Endothelial cell of umbilical vein (primary cell): ENCODE results near the gene SH3RF1. TPM values are rescaled to one million over a fixed set of nuclear protein-coding genes. Genes with fewer than 3 reads are reported as not detected.

Experiments
- BruUV-seq: library from RNA; stranded (reverse); fragments of 400-500 nt; replicated peaks from 2 replicates; lab custom pipeline; 2021; lab: Mats Ljungman, UMichigan
- CTCF ChIA-PET: fragments of 300-600, 350-600 bp; sonication (Branson Sonifier 250); formaldehyde crosslinking; loops from one replicate; lab custom pipeline; 2021; ENCODE audit warnings: antibody characterized with exemption, inconsistent platforms; lab: Charles Lee
- POLR2A ChIA-PET: fragments of 300-600, 350-600 bp; sonication (Branson Sonifier 250); formaldehyde crosslinking; loops from one replicate; lab custom pipeline; 2021; ENCODE audit warnings: antibody characterized with exemption, inconsistent platforms; lab: Charles Lee
- DNase-seq: peaks from one replicate; pipeline ENCODE4 v3.0.0-alpha.2; 2011; ENCODE audit warnings: low read depth, low spot score
- FAIRE-seq: peaks from 2 replicates; lab custom pipeline; 2011; peaks lifted over from hg19 to GRCh38; lab: Jason Lieb, UNC
- H2AFZ ChIP-seq: 2 replicates; pipeline ENCODE4 v1.6.0; 2012; ENCODE audit warnings: low read depth, low read length, control low read depth, inconsistent platforms
- H3K27ac ChIP-seq: 2 replicates; pipeline ENCODE4 v1.5.1; 2011; ENCODE audit warnings: low read depth, mild to moderate bottlenecking, control low read depth, low read length, moderate library complexity; ENCODE audit not compliant: insufficient read depth
- H3K27me3 ChIP-seq, 2 experiments: 2 replicates each; pipeline versions ENCODE4 v1.6.0 to v1.6.1; 2011; ENCODE audit warnings: low read length in 2 of 2, mixed read lengths in 1 of 2; ENCODE audit not compliant: control insufficient read depth in 2 of 2, insufficient read depth in 2 of 2
- H3K36me3 ChIP-seq, 2 experiments: 2 replicates in 1 of 2; 3 replicates in 1 of 2; pipeline ENCODE4 v1.5.1; 2011; ENCODE audit warnings: low read length in 2 of 2, mild to moderate bottlenecking in 1 of 2, moderate library complexity in 1 of 2; ENCODE audit not compliant: control insufficient read depth in 2 of 2, insufficient read depth in 2 of 2; ENCODE audit errors: extremely low read depth in 1 of 2
- H3K4me1 ChIP-seq: 3 replicates; pipeline ENCODE4 v1.5.1; 2011; ENCODE audit warnings: mild to moderate bottlenecking, low read length; ENCODE audit not compliant: control insufficient read depth, insufficient read depth; ENCODE audit errors: extremely low read depth
- H3K4me2 ChIP-seq: 2 replicates; pipeline ENCODE4 v1.6.1; 2011; ENCODE audit warnings: low read length, control low read depth, mixed read lengths; ENCODE audit not compliant: insufficient read depth
- H3K4me3 ChIP-seq, 3 experiments: fragments of 200-600 bp in 1 of 3; sonication (generic), shearing (Covaris generic) in 1 of 3; replicated peaks in 1 of 3; 2 replicates each; pipeline ENCODE4 v1.5.1; 2011 to 2016; ENCODE audit warnings: control low read depth in 3 of 3, low read length in 3 of 3, mild to moderate bottlenecking in 2 of 3, inconsistent platforms in 1 of 3, low read depth in 1 of 3, moderate library complexity in 1 of 3; ENCODE audit not compliant: insufficient read depth in 1 of 3
- H3K79me2 ChIP-seq: 2 replicates; pipeline ENCODE4 v1.6.0; 2012; ENCODE audit warnings: low read length, inconsistent platforms; ENCODE audit not compliant: control insufficient read depth, insufficient read depth
- H3K9ac ChIP-seq: replicated peaks from 2 replicates; pipeline ENCODE3; 2011; ENCODE audit warnings: low read length, control low read depth; ENCODE audit not compliant: insufficient read depth; ENCODE audit errors: extremely low read depth
- H3K9me1 ChIP-seq: replicated peaks from 3 replicates; pipeline ENCODE4 v1.6.0; 2011; ENCODE audit warnings: mild to moderate bottlenecking, low read length; ENCODE audit not compliant: control insufficient read depth, insufficient read depth; ENCODE audit errors: extremely low read depth
- H3K9me3 ChIP-seq: replicated peaks from 2 replicates; pipeline ENCODE4 v1.5.1; 2012; ENCODE audit warnings: low read length, inconsistent platforms; ENCODE audit not compliant: control insufficient read depth, insufficient read depth
- H4K20me1 ChIP-seq: replicated peaks from 2 replicates; pipeline ENCODE3; 2011; ENCODE audit warnings: mild to moderate bottlenecking, low read length; ENCODE audit not compliant: control insufficient read depth, insufficient read depth; ENCODE audit errors: extremely low read depth
- EZH2 ChIP-seq: IDR thresholded peaks from 2 replicates; pipeline ENCODE4 v1.6.1; 2012; ENCODE audit warnings: borderline replicate concordance, low read depth, mild to moderate bottlenecking, moderate library complexity, low read length, inconsistent platforms; ENCODE audit not compliant: severe bottlenecking
- FOS ChIP-seq: IDR thresholded peaks from 2 replicates; pipeline ENCODE4 v1.6.1; 2011; ENCODE audit warnings: mild to moderate bottlenecking, low read length, moderate library complexity, borderline replicate concordance; ENCODE audit not compliant: insufficient read depth
- GATA2 ChIP-seq: IDR thresholded peaks from 2 replicates; pipeline ENCODE4 v1.7.0; 2011; ENCODE audit warnings: low read depth, mild to moderate bottlenecking, moderate library complexity, mixed read lengths, low read length; ENCODE audit not compliant: insufficient read length, insufficient read depth
- JUN ChIP-seq: IDR thresholded peaks from 2 replicates; pipeline ENCODE4 v1.6.1; 2011; ENCODE audit warnings: borderline replicate concordance, low read depth; ENCODE audit not compliant: insufficient read length, insufficient read depth
- MYC ChIP-seq: IDR thresholded peaks from one replicate; pipeline ENCODE4 v1.6.1; 2011; ENCODE audit warnings: mild to moderate bottlenecking, low read depth, low read length
- POLR2A ChIP-seq: IDR thresholded peaks from 2 replicates; pipeline ENCODE4 v1.6.1; 2012; ENCODE audit warnings: low read depth, mild to moderate bottlenecking, control low read depth, low read length
- POLR2AphosphoS5 ChIP-seq: IDR thresholded peaks from 2 replicates; pipeline ENCODE4 v1.6.1; 2012; ENCODE audit warnings: low read depth, mild to moderate bottlenecking, control low read depth, low read length, moderate library complexity; ENCODE audit not compliant: insufficient read depth
- dilution Hi-C: fragments of 300-500 bp; cut with MboI; formaldehyde crosslinking; loops from one replicate; pipeline ENCODE4 v1.15.0; 2019; ENCODE audit warnings: low sequenced_read_pairs; ENCODE audit not compliant: extremely low pct_ligation_motif_present
- intact Hi-C: fragments of 100-400 bp; cut with micrococcal nuclease; formaldehyde crosslinking; loops from one replicate; pipeline ENCODE4 v1.10.0; 2022
- polyA plus RNA-seq, 4 experiments: library from polyadenylated mRNA; depleted of rRNA in 3 of 4; stranded (reverse) in 3 of 4; unstranded in 1 of 4; fragments of >200 nt; gene quantifications; 2 replicates each; pipeline versions ENCODE4 v1.2.1 to v1.2.3, GENCODE V29; 2011 to 2012; ENCODE audit warnings: missing spikeins in 1 of 4
- total RNA-seq: library from RNA; stranded (reverse); gene quantifications from 2 replicates; pipeline ENCODE4 v1.2.3, GENCODE V29; 2021
- TF ChIP-seq, protein P1 (sequence below), 2 donors: IDR thresholded peaks; 1 replicate in 1 of 2; 2 replicates in 1 of 2; pipeline ENCODE4 v1.5.1; 2011; ENCODE audit warnings: low read length in 2 of 2, mild to moderate bottlenecking in 2 of 2, moderate library complexity in 2 of 2, control low read depth in 1 of 2, inconsistent platforms in 1 of 2, low read depth in 1 of 2; ENCODE audit not compliant: insufficient read depth in 1 of 2; ENCODE audit errors: extremely low read depth in 1 of 2
- TF ChIP-seq, protein P2 (sequence below): IDR thresholded peaks from 2 replicates; pipeline ENCODE4 v1.6.1; 2011; ENCODE audit not compliant: insufficient read depth, insufficient read length

Gene SH3RF1
- total and polyA plus RNA-seq, 2 donors (not counting 3 experiments of a cell fraction or from before 2014, with no cell fraction given), result 16.2 to 24.9 TPM

DNA sequence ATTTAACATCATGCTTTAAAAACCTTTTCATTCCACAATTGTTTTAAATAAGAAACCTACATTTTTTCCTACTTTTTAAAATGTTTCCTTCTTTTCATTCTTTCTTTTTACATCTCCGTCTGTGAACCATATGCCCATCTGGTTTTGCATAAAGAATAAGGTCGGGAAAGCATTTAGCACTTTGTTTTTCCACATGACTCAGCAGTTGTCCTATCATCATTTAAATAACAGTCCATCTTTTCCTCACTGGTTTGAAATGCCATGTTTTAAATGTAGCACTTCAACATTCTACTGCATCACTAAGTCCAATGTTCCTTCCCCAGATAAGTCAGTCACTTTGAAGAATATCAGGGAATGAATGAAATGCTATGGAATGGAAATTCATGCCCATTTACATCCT is 128.4 kb downstream of the SH3RF1 start:
- H3K4me3 ChIP-seq, result no peak overlapping the region
- no peaks in the 10 kb centered on the region for H3K9me3 ChIP-seq
- H4K20me1 ChIP-seq, result no peaks in the 10 kb centered on the region
- CTCF ChIA-PET, result no interaction called here
- H3K27ac ChIP-seq, result no peak overlapping the region
- no peaks in the 10 kb centered on the region for H3K27me3 ChIP-seq
- DNase-seq (no peak), FAIRE-seq (no peak)
- H3K9ac ChIP-seq, result no peak overlapping the region
- POLR2A ChIA-PET, result no interaction called here
- no peak overlapping the region for H2AFZ ChIP-seq
- peaks cover 17% of the 10 kb centered on the region for H3K79me2 ChIP-seq
- dilution Hi-C loops, result no loop called here
- no peaks in the 10 kb centered on the region for H3K36me3 ChIP-seq
- peaks cover 29% of the 10 kb centered on the region for H3K4me1 ChIP-seq
- no peak overlapping the region for H3K4me2 ChIP-seq
- BruUV-seq, result no TSS peak
- TF ChIP-seq MYC (no peak), FOS (no peak), GATA2 (no peak), EZH2 (no peak), POLR2AphosphoS5 (no peak), JUN (no peak), POLR2A (no peak)
- TF ChIP-seq, protein P1, sequence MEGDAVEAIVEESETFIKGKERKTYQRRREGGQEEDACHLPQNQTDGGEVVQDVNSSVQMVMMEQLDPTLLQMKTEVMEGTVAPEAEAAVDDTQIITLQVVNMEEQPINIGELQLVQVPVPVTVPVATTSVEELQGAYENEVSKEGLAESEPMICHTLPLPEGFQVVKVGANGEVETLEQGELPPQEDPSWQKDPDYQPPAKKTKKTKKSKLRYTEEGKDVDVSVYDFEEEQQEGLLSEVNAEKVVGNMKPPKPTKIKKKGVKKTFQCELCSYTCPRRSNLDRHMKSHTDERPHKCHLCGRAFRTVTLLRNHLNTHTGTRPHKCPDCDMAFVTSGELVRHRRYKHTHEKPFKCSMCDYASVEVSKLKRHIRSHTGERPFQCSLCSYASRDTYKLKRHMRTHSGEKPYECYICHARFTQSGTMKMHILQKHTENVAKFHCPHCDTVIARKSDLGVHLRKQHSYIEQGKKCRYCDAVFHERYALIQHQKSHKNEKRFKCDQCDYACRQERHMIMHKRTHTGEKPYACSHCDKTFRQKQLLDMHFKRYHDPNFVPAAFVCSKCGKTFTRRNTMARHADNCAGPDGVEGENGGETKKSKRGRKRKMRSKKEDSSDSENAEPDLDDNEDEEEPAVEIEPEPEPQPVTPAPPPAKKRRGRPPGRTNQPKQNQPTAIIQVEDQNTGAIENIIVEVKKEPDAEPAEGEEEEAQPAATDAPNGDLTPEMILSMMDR (IDR thresholded peaks at IDR 0.05; ENCODE audit: extremely low read depth in 1 of 2, insufficient read depth in 1 of 2, low read depth in 1 of 2, low read length in 2 of 2), result no peak
- TF ChIP-seq, protein P2, sequence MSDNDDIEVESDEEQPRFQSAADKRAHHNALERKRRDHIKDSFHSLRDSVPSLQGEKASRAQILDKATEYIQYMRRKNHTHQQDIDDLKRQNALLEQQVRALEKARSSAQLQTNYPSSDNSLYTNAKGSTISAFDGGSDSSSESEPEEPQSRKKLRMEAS, result no peak
- H3K9me1 ChIP-seq, result no peaks in the 10 kb centered on the region
- intact Hi-C loops, result no loop called here
